NCI-H2227 (cell line): ENCODE results near the gene SIRT7.
A peak's percentile ranks its signal among the peaks of the same experiment; 100 is the strongest.

ENCODE experiments used
- DNase-seq: peaks from one replicate; lab custom pipeline; 2025; ENCODE audit not compliant: unreplicated experiment; lab: John Stamatoyannopoulos, UW

SIRT7 gene

GRCh38 chr17:81888105-81888987 is 29.6 kb downstream of the SIRT7 start:
- DNase-seq = no peak

- no peak for DNase-seq
These were observed 32.0 kb downstream of the SIRT7 start for GRCh38 chr17:81885869-81886548.

- no peak for DNase-seq
These were observed 32.5 kb downstream of the SIRT7 start for GRCh38 chr17:81885454-81885853.

GRCh38 chr17:81884968-81885367 is 33.0 kb downstream of the SIRT7 start:
- DNase-seq = no peak

- no peak for DNase-seq
These were observed 33.5 kb downstream of the SIRT7 start for GRCh38 chr17:81884520-81884919.

GRCh38 chr17:81879121-81879520 is 38.9 kb downstream of the SIRT7 start:
- DNase-seq = no peak

GRCh38 chr17:81878294-81878693 is 39.7 kb downstream of the SIRT7 start:
- no peak for DNase-seq

GRCh38 chr17:81877569-81877968 is 40.4 kb downstream of the SIRT7 start:
- no peak for DNase-seq

- DNase-seq = peak; percentile 95
These were observed 46.4 kb downstream of the SIRT7 start for GRCh38 chr17:81871387-81872230.

- no peak for DNase-seq
These were observed 47.0 kb downstream of the SIRT7 start, which contains the start of gene ARHGDIA for GRCh38 chr17:81870981-81871386. ARHGDIA (minus strand) TSS chr17:81871337; CDS start chr17:81869930, 1,407 bp downstream.

GRCh38 chr17:81870131-81870980 is 47.6 kb downstream of the SIRT7 start:
- DNase-seq = peak; percentile 65

- peak; percentile 65 for DNase-seq
These were observed 48.5 kb downstream of the SIRT7 start for GRCh38 chr17:81869221-81870130.

- peak; percentile 44 for DNase-seq
These were observed 49.2 kb downstream of the SIRT7 start for GRCh38 chr17:81868674-81869220.

- DNase-seq = no peak
These were observed 49.8 kb downstream of the SIRT7 start for GRCh38 chr17:81867991-81868673.

- peak; percentile 30 for DNase-seq
These were observed 50.6 kb downstream of the SIRT7 start for GRCh38 chr17:81867170-81867990.

GRCh38 chr17:81866440-81867169 is 51.4 kb downstream of the SIRT7 start:
- no peak for DNase-seq
